Fibroblast of lung (primary cell): ENCODE measurements around the gene ASB4. TPM values are rescaled to one million over a fixed set of nuclear protein-coding genes. Genes with fewer than 3 reads are reported as not detected.

Experiments
- DNase-seq, 2 donors: peaks; one replicate each; pipeline versions ENCODE4 v3.0.0 to v3.0.0-alpha.2; 2010; ENCODE audit warnings: low read depth in 2 of 2
- H2AFZ ChIP-seq: 2 replicates; pipeline ENCODE4 v1.5.1; 2012; ENCODE audit warnings: low read length, control low read depth, inconsistent platforms
- H3K27ac ChIP-seq: 2 replicates; pipeline ENCODE4 v1.5.1; 2011; ENCODE audit warnings: low read length, control low read depth; ENCODE audit not compliant: insufficient read depth
- H3K27me3 ChIP-seq: 2 replicates; pipeline ENCODE4 v1.5.1; 2011; ENCODE audit warnings: mild to moderate bottlenecking, low read length; ENCODE audit not compliant: control insufficient read depth, insufficient read depth
- H3K36me3 ChIP-seq: 2 replicates; pipeline ENCODE4 v1.5.1; 2011; ENCODE audit warnings: low read length; ENCODE audit not compliant: control insufficient read depth, insufficient read depth
- H3K4me1 ChIP-seq: 2 replicates; pipeline ENCODE4 v1.5.1; 2011; ENCODE audit warnings: low read length; ENCODE audit not compliant: control insufficient read depth, insufficient read depth; ENCODE audit errors: extremely low read depth
- H3K4me2 ChIP-seq: 2 replicates; pipeline ENCODE4 v1.5.1; 2011; ENCODE audit warnings: low read length, control low read depth; ENCODE audit not compliant: insufficient read depth; ENCODE audit errors: extremely low read depth
- H3K4me3 ChIP-seq, 4 experiments: fragments of 200-600 bp in 1 of 4; sonication (generic) in 1 of 4; replicated peaks in 1 of 4; 2 replicates each; pipeline ENCODE4 v1.5.1; 2011 to 2016; ENCODE audit warnings: low read length in 4 of 4, low read depth in 3 of 4, mild to moderate bottlenecking in 3 of 4, control low read depth in 2 of 4, inconsistent platforms in 1 of 4, mixed read lengths in 1 of 4; ENCODE audit not compliant: insufficient read depth in 1 of 4; ENCODE audit errors: control extremely low read depth in 1 of 4
- H3K79me2 ChIP-seq: 2 replicates; pipeline ENCODE4 v1.5.1; 2012; ENCODE audit warnings: mild to moderate bottlenecking, low read length, inconsistent platforms; ENCODE audit not compliant: control insufficient read depth, insufficient read depth
- H3K9ac ChIP-seq: 2 replicates; pipeline ENCODE4 v1.5.1; 2011; ENCODE audit warnings: mild to moderate bottlenecking, low read length, control low read depth; ENCODE audit not compliant: insufficient read depth
- H3K9me3 ChIP-seq: 2 replicates; pipeline ENCODE4 v1.5.1; 2012; ENCODE audit warnings: low read depth, low read length; ENCODE audit not compliant: control insufficient read depth, insufficient read depth
- H4K20me1 ChIP-seq: 2 replicates; pipeline ENCODE4 v1.5.1; 2011; ENCODE audit warnings: low read length; ENCODE audit not compliant: control insufficient read depth, insufficient read depth; ENCODE audit errors: extremely low read depth
- CTCF ChIP-seq, 2 donors: IDR thresholded peaks in 1 of 2; conservative IDR thresholded peaks in 1 of 2; 1 replicate in 1 of 2; 2 replicates in 1 of 2; pipeline ENCODE4 v1.5.1; 2011 to 2012; ENCODE audit warnings: low read length in 2 of 2, control low read depth in 1 of 2, inconsistent platforms in 1 of 2, low read depth in 1 of 2, mild to moderate bottlenecking in 1 of 2
- EZH2 ChIP-seq: IDR thresholded peaks from 2 replicates; pipeline ENCODE4 v1.5.1; 2012; ENCODE audit warnings: low read length, control low read depth, mild to moderate bottlenecking; ENCODE audit errors: missing control alignments
- polyA plus RNA-seq, 2 donors: library from polyadenylated mRNA; depleted of rRNA in 1 of 2; stranded (reverse) in 1 of 2; unstranded in 1 of 2; fragments of >200 nt; gene quantifications; 2 replicates each; pipeline ENCODE4 v1.2.1, GENCODE V29; 2011 to 2012; ENCODE audit warnings: missing spikeins in 1 of 2
- total RNA-seq: library from RNA; depleted of rRNA; stranded (reverse); fragments of >200 nt; gene quantifications from 2 replicates; pipeline ENCODE4 v1.2.1, GENCODE V29; 2014

The ASB4 gene
- total and polyA plus RNA-seq, 2 donors (not counting 1 experiment from before 2014, with no cell fraction given) = not detected

- Histone ChIP-seq H3K27ac (no peak overlapping the region), H3K36me3 (no peaks in the 10 kb centered on the region)
- TF ChIP-seq CTCF (conservative IDR thresholded peaks at IDR 0.05 in 1 of 2, IDR thresholded peaks at IDR 0.05 in 1 of 2; ENCODE audit: low read depth in 1 of 2, low read length in 2 of 2) = no peak
Measured at GRCh38 chr7:95467912-95468607, 17.7 kb upstream of the ASB4 start.

GRCh38 chr7:95469187-95469586 is 16.6 kb upstream of the ASB4 start:
- no peak overlapping the region for H3K9ac ChIP-seq
- DNase-seq = no peak
- no peak overlapping the region for H3K27ac ChIP-seq
- no peaks in the 10 kb centered on the region for H3K79me2 ChIP-seq
- no peaks in the 10 kb centered on the region for H3K9me3 ChIP-seq
- no peak overlapping the region for H3K4me3 ChIP-seq
- H3K4me2 ChIP-seq = no peak overlapping the region
- no peak overlapping the region for H2AFZ ChIP-seq
- no peaks in the 10 kb centered on the region for H4K20me1 ChIP-seq
- no peaks in the 10 kb centered on the region for H3K4me1 ChIP-seq
- TF ChIP-seq CTCF (conservative IDR thresholded peaks at IDR 0.05 in 1 of 2, IDR thresholded peaks at IDR 0.05 in 1 of 2; ENCODE audit: low read depth in 1 of 2, low read length in 2 of 2) (no peak), EZH2 (no peak)
- H3K27me3 ChIP-seq = no peaks in the 10 kb centered on the region
- no peaks in the 10 kb centered on the region for H3K36me3 ChIP-seq

More at GRCh38 chr7:95467912-95468607, 17.7 kb upstream of the ASB4 start:
- no peak overlapping the region for H3K9ac ChIP-seq
- H4K20me1 ChIP-seq = no peaks in the 10 kb centered on the region
- no peak overlapping the region for H3K4me2 ChIP-seq
- no peak overlapping the region for H3K4me3 ChIP-seq
- H3K9me3 ChIP-seq = no peaks in the 10 kb centered on the region
- no peaks in the 10 kb centered on the region for H3K79me2 ChIP-seq
- H3K27me3 ChIP-seq = no peaks in the 10 kb centered on the region
- DNase-seq = no peak
- H2AFZ ChIP-seq = no peak overlapping the region
- no peaks in the 10 kb centered on the region for H3K4me1 ChIP-seq

GRCh38 chr7:95469848-95470247 is 15.9 kb upstream of the ASB4 start:
- Histone ChIP-seq H3K4me2 (no peak overlapping the region), H3K9ac (no peak overlapping the region)

More at GRCh38 chr7:95469848-95470247, 15.9 kb upstream of the ASB4 start:
- Histone ChIP-seq H3K36me3 (no peaks in the 10 kb centered on the region), H4K20me1 (no peaks in the 10 kb centered on the region), H3K27me3 (no peaks in the 10 kb centered on the region), H3K79me2 (no peaks in the 10 kb centered on the region), H3K9me3 (no peaks in the 10 kb centered on the region), H3K4me3 (no peak overlapping the region), H2AFZ (no peak overlapping the region), H3K4me1 (no peaks in the 10 kb centered on the region), H3K27ac (no peak overlapping the region)
- TF ChIP-seq CTCF (conservative IDR thresholded peaks at IDR 0.05 in 1 of 2, IDR thresholded peaks at IDR 0.05 in 1 of 2; ENCODE audit: low read depth in 1 of 2, low read length in 2 of 2) = no peak
- no peak for TF ChIP-seq EZH2
- no peak for DNase-seq
